ENCODE data around the gene FOXJ3. TPM values are rescaled to one million over a fixed set of nuclear protein-coding genes. Genes with fewer than 3 reads are reported as not detected.

Gene FOXJ3
- total RNA-seq, 3 donors from 2014 or later: 47.0 to 57.3 (median 53.4) TPM

DNA sequence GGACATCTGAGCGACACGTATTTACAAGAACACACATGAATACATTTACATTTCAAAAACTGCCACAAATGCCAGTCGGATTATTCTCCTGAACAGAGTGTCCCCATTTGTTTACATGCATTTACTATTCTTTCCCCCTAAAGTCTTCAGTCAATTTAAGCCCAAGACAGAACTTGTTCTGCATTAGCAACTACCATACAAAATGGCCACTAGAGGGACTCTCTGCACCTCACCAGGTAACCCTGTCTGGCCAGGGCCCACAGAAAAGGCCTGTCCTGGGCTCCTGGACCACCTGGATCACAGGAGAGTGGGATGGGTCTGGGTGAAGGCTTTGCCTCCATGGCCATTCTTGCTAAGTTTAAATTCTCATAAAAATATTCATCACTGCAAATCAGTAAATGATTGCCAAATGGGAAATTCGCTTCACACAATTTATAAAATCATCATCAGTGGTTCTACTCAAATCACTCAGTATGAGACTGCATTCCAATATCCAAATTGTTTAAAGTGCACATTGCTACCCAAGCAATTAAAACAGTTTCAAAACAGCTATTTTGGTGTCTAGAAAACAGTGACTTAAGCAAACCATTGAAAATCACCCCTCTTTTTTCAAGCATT, 158.0 kb downstream of the FOXJ3 start:
- ATAC-seq: no peak
- H3K9me3 ChIP-seq: no peaks in the 10 kb centered on the region
- TF ChIP-seq, protein P1, sequence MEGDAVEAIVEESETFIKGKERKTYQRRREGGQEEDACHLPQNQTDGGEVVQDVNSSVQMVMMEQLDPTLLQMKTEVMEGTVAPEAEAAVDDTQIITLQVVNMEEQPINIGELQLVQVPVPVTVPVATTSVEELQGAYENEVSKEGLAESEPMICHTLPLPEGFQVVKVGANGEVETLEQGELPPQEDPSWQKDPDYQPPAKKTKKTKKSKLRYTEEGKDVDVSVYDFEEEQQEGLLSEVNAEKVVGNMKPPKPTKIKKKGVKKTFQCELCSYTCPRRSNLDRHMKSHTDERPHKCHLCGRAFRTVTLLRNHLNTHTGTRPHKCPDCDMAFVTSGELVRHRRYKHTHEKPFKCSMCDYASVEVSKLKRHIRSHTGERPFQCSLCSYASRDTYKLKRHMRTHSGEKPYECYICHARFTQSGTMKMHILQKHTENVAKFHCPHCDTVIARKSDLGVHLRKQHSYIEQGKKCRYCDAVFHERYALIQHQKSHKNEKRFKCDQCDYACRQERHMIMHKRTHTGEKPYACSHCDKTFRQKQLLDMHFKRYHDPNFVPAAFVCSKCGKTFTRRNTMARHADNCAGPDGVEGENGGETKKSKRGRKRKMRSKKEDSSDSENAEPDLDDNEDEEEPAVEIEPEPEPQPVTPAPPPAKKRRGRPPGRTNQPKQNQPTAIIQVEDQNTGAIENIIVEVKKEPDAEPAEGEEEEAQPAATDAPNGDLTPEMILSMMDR (IDR thresholded peaks at IDR 0.05): no peak
- peak in 1 of 3 donors; percentile 39 for DNase-seq
- peaks cover 8% of the 10 kb centered on the region for H3K4me1 ChIP-seq (ENCODE audit: low read depth)
- H3K36me3 ChIP-seq (ENCODE audit: low read depth): no peaks in the 10 kb centered on the region
- intact Hi-C loops (cut with DNase I, micrococcal nuclease): no loop called here
- no peak overlapping the region for H3K4me3 ChIP-seq

DNA sequence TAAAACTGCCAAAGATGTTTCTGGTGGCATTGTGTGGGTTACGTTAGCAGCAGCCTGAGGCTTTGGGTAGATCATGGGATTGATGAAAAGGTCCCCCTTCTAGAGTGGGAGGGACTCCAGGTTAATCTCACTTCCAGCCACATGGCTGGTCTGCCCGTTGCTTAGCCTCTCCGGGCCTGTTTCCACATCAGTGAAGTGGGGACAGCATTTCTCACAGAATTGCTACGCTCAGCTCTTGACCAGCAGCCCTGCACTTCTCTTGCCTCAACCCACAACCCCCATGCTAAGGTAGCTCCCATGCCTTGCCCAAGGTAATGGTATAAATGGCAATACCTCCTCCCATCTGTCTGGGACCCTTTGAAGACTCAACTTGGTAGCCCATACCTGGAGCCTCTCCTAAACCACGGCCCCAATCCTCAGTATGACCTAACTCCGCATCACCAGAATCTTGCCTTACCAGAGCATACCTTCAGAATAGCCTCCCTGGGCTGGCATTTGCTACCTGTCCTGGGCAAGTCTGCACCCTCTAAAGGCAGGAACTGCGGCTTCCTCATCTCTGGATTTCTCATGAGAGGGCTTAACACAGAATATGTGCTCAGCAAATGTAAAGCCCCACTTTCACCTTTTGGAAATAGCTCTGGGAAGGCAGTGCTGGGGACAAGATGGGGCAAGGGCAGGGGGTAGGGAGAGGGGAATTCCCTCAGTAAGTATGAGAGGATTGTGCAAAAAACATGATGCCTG, 159.6 kb downstream of the FOXJ3 start:
- DNase-seq: no peak
- intact Hi-C loops (cut with DNase I, micrococcal nuclease): no loop called here
- no peak overlapping the region for H3K4me3 ChIP-seq
- H3K4me1 ChIP-seq (ENCODE audit: low read depth): peaks cover 21% of the 10 kb centered on the region
- ATAC-seq: no peak
- TF ChIP-seq, protein P1 (IDR thresholded peaks at IDR 0.05): no peak
- no peaks in the 10 kb centered on the region for H3K36me3 ChIP-seq (ENCODE audit: low read depth)
- H3K9me3 ChIP-seq: no peaks in the 10 kb centered on the region

DNA sequence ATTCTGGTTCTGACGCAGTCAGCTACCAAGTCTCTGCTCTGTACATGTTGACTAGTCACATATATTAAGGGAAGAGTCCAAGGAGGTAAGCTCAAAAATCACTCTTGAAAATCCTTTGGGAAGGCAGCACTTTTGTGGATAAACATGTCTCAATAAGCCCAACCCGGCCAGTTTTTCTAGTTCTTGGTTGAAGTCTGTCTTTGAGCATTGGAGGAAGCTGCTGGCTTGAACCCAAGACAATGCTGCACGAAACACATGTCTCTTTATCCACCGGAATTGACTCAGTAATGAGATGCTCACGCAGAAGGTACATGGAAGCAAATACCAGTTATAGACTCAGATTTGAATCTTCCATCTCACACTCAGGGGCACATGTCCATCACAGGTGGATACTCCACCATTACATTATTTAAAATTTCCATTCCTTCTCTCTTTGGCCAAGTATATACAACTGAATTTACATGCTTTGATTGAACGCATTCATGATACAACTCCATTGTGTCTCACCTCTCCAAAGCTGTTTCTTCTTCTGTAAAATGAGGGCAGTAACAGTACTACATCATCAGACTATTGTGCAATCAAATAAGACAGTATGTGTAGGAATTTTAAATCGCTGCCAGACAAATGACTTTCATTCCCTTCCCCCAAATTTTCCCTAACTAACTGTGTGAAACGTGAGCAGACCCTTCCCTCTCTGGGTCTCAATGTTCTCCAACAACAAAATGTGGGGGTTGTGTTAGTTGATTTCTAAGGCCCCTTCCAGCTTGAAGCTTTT, 160.9 kb downstream of the FOXJ3 start:
- no peak overlapping the region for H3K4me3 ChIP-seq
- no peaks in the 10 kb centered on the region for H3K36me3 ChIP-seq (ENCODE audit: low read depth)
- DNase-seq (no peak), ATAC-seq (no peak)
- intact Hi-C loops (cut with DNase I, micrococcal nuclease): no loop called here
- H3K9me3 ChIP-seq: no peaks in the 10 kb centered on the region
- TF ChIP-seq, protein P1 (IDR thresholded peaks at IDR 0.05): no peak
- H3K4me1 ChIP-seq (ENCODE audit: low read depth): peaks cover 29% of the 10 kb centered on the region

DNA sequence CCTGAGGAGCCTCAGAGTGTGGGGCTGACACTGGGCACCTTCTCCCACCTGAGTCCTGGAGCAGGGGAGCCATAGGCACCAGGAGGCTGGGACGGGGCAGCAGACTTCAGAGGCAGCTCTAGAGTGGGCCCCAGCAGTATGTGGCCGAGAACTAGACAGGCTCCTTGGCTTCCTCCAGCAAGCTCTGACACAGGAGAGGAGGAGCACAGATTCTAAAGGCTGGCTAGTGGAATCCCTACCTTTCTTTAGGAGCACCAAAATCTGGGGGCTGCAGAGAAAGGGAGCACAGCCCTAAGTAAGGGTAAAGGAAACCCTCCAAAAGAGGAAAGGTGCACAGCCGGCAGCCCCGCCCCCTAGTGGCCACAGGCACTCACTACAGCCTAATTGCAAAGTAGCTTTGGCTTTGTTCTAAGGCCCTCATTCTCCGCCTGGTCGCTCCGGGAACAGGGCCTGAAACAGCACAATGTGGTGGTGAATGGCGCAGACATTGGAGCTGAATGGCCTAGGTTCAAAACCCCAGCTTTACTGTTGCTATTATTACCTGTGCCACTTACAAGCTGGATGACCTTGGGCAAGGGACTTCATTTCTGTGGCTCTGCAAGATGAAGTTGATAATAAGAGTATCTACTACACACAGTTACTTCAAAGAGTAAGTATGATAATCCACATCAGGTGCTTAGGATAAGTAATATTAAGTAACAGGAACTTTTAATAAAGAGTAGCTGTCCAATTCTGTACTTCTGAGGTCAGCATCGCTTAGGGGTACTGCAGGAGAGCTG, 161.7 kb downstream of the FOXJ3 start:
- no peaks in the 10 kb centered on the region for H3K36me3 ChIP-seq (ENCODE audit: low read depth)
- H3K9me3 ChIP-seq: no peaks in the 10 kb centered on the region
- DNase-seq: peak; percentile 65 to 76 (median 69)
- H3K4me3 ChIP-seq: no peak overlapping the region
- peak; percentile 78 for ATAC-seq
- intact Hi-C loops (cut with DNase I, micrococcal nuclease): no loop called here
- TF ChIP-seq, protein P1 (IDR thresholded peaks at IDR 0.05): peak; percentile 95
- H3K4me1 ChIP-seq (ENCODE audit: low read depth): peaks cover 33% of the 10 kb centered on the region

Measured in mucosa of descending colon (tissue), 3 donors.